Esophagus muscularis mucosa (tissue), 4 donors: ENCODE results near the gene PXDN.

Experiments
- EP300 ChIP-seq: sonication (generic); formaldehyde crosslinking; IDR thresholded peaks from one replicate; pipeline ENCODE4 v1.6.1; 2017; ENCODE audit warnings: antibody characterized with exemption
- POLR2A ChIP-seq: fragments of 450-650 bp; IDR thresholded peaks from one replicate; pipeline ENCODE4 v1.6.1; 2017; ENCODE audit warnings: antibody characterized with exemption, moderate library complexity, mild to moderate bottlenecking, low read depth
- POLR2AphosphoS5 ChIP-seq, 2 donors: sonication (generic); formaldehyde crosslinking; IDR thresholded peaks; one replicate each; pipeline ENCODE4 v1.6.1; 2017; ENCODE audit warnings: antibody characterized with exemption in 2 of 2
- TF ChIP-seq, protein P1 (sequence below), 3 experiments: fragments of 200-600 bp in 2 of 3; fragments of 450-650 bp in 1 of 3; sonication (generic) in 2 of 3; IDR thresholded peaks; one replicate each; pipeline ENCODE4 v1.5.1; 2017 to 2019; ENCODE audit warnings: antibody characterized with exemption in 3 of 3, mild to moderate bottlenecking in 2 of 3, moderate library complexity in 1 of 3

DNA sequence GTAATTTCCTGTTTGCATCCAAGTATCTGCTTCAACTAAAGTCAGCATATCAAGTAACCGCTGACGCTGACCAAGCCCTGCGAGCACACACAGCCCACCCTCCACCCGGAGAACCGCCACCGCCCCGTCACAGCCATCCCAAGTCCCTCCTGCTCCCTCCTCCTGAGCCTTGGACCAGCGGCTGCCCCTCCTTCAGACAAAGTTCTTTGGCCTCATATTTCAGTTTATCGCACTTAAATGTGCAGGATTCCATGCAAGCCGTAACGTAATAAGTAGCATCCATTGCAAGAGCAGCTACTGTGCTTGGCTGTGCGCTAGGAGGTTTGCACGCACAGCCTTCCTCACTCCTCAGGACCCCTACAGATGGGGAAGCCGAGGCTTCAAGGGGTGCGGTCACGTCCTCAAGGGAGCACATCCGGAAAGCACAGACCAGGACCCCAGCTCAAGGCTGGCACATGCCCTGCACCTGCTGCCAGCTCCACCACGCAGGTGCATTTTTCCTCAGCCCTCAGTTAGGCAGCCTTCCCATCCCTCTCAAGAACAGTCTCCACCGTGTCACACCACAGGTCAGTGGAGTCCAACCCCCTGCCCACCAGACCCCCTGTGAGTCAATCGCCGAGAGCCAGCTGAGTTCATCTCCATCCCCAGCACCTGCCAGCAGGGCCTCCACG, 17.1 kb downstream of the PXDN start:
- TF ChIP-seq, protein P1, sequence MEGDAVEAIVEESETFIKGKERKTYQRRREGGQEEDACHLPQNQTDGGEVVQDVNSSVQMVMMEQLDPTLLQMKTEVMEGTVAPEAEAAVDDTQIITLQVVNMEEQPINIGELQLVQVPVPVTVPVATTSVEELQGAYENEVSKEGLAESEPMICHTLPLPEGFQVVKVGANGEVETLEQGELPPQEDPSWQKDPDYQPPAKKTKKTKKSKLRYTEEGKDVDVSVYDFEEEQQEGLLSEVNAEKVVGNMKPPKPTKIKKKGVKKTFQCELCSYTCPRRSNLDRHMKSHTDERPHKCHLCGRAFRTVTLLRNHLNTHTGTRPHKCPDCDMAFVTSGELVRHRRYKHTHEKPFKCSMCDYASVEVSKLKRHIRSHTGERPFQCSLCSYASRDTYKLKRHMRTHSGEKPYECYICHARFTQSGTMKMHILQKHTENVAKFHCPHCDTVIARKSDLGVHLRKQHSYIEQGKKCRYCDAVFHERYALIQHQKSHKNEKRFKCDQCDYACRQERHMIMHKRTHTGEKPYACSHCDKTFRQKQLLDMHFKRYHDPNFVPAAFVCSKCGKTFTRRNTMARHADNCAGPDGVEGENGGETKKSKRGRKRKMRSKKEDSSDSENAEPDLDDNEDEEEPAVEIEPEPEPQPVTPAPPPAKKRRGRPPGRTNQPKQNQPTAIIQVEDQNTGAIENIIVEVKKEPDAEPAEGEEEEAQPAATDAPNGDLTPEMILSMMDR (IDR thresholded peaks at IDR 0.05): no peak
- TF ChIP-seq POLR2A (no peak), EP300 (no peak), POLR2AphosphoS5 (IDR thresholded peaks at IDR 0.05) (no peak)
